GM18873 (cell line): ENCODE measurements around the gene SLC20A1.
"Not testable (repeated sequence)": the region's sequence is repeated elsewhere in the genome, so short reads cannot be mapped to it uniquely, and the experiment has no call there.

Experiments
- ATAC-seq: cut with Tn5 transposase; IDR thresholded peaks from one replicate; pipeline ENCODE4 v1.9.1; 2021; ENCODE audit warnings: mild to moderate bottlenecking, moderate library complexity, moderate number of reproducible peaks; ENCODE audit not compliant: unreplicated experiment, low FRiP score

SLC20A1 gene

DNA sequence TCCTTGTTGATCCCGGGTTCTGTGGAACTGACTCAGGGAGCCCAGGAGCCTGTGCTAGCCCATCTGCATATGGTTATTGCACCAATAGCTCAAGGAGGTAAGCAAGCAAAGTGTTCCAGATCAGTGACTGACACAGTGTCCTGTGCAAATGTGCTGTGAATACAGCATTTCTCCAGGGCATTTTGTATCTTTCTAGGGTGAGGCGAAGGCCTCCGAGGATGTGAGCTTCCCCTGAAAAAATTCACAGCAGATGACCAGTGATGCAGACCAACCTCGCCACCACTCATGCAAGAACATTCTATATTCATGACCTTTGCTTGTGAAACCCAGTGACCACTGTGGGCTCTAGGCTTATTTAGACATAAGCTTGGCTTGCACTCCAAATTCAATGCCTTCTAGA, 59.8 kb downstream of the SLC20A1 start:
- no peak for ATAC-seq

DNA sequence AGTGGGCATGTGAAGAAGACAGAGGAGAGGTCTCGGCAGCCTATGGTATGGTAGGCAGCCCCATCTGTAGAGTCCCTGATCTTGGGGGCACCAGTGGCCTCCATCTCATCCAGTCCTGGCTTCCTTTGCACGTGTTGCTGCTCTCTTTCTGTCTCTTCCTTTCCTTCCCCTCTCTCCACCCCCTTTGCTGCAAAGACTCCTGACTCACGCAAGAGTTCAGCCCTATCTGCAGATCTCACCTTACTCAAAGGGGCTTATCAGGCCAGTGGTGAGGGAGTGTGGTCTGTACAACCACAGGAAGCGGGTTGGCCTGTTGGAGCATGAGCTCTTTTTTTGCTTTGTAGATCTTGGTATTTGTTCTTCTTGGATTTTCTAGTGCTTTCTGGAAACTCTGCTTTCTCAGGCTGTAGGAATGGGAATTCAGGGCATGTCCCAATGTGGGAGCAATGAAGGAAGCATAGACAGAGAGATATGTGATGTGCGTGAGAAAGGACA, 60.5 kb downstream of the SLC20A1 start:
- ATAC-seq, result no peak

DNA sequence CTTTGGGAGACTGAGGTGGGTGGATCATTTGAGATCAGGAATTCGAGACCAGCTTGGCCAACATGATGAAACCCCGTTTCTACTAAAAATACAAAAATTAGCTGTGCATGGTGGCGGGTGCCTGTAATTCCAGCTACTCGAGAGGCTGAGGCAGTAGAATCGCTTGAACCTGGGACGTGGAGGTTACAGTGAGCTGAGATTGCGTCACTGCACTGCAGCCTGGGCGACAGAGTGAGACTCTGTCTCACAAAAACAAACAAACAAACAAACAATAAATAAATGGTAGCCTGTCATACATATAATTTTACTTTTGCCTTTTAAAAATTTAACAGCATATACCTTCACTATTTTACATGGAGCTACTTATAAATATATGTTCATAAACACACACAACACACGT, 61.2 kb downstream of the SLC20A1 start:
- not testable (repeated sequence) for ATAC-seq

DNA sequence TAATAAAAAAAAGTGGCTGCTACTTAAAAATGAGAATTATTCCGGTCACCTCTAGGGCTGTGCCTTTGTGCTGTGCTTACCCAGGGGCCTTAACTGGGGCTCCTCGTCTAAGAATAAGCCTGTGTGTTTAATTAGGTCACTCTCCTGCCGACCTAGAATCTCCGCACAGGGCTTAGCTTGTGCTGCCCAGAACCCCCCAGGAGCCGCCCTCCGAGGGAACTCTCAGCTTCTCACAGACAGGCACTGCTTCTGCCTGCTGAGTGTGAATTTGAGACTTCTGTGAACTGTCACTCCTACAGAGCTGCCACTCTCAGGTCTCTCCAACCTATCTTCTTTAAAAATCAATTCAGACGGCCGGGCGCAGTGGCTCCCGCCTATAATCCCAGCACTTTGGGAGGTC, 63.2 kb downstream of the SLC20A1 start:
- no peak for ATAC-seq

DNA sequence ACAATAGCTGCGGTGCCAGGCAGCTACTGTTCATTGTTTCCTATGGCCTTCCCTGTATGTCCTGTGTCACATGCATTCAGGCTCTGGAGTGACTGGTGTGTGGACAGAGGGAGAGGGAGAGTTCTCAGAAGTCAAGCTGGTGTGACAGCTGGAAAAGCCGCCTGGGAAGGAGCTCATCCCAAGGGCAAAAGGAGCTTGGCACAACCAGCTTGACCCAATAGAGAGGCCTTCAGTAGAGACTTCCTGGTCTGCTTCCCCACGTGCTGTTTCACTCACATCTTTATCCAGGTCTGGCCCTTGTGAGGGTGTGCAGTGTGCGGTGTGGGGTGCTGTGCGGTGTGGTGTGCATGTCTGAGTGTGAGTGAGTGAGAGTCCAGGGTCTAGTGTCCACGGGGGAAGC, 64.0 kb downstream of the SLC20A1 start:
- ATAC-seq, result no peak

DNA sequence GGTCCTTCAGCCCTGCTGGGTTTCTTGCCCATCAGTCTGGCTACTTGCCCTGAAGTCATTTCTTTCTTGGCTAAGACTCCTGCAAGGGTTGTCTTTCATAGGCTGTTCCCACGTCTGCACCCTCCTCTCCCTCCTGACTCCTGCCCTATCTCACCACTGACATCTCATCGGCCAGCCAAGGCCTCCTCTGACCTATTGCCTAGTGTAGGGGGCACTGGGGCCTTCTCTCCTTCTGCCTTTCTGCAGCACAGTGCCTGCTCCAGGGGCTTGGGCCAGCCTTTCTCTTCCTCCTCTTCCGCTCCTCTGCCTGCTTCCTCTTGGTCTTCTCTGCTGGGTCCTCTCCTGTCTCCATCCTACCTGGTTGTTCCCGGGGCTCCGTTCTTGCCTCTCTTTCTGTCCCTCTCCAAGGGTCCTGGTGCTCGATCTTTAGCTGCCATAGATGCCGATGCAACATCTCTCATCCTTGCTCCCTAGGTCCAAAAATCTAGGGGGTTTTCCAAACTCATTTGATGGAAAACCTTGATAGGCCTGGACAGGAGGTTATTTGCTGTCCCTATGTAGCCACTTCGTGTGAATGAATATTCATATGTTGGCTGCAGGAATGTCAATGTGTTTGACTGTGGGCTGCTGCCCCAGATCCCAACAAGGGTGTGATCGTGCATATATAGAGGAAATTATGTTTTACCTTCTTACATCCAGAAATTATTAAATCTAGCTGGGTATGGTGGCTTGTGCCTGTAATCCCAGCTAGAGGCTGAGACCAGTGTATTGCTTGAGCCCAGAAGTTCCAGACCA, 65.4 kb downstream of the SLC20A1 start:
- ATAC-seq, result no peak

DNA sequence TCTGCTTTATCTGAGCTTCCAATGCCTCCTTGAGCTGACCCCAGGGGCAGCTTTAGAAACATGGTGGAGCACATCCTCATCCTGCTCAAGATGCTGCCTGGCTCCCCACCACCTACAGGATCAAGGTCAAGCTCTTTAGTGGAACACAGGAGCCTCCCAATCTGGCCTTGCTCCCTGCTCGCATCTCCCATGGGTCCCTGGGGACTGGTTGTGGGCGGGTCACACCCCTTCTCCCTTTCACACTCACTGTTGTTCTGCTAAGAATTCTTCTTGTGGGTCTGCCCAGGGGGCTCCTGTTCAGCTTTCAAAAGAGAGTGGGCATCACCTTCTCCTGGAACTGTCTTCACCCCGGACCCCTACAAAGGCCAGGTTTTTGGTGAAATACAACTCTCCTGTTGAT, 66.7 kb downstream of the SLC20A1 start:
- ATAC-seq, result no peak

DNA sequence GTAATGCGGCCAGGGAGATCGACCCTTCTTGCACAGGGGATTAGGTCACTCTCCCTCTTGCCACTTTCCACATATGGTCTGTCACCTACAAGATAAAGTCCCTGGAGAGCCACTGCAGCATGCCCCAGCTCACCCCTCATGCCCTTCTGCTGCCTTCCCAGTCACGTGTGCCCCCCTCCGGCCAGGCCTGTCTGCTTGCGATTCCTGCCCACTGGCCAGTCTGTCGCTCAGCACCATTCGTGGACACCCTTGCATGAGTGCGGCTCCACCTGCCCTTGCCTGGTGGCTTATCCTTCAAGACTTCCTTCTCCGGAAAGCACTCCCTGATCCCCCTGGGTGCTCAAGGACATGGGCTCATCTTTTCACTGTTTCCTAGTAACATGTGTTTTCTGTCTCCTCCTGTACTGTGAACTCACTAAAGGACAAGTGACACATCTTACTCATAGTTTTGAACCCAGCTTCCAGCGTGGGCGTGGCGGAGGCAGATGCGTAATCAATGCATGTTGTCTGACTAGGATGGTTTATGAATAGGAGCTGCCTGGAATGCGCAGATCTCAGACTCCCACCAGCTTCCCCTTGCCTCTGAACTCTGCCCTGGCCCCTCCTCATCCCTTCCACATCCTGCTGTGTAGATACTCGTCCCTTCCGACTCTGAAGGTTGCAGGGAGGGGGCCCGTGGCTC, 67.3 kb downstream of the SLC20A1 start:
- ATAC-seq, result no peak
